Body of pancreas (tissue), 2 donors: ENCODE measurements around the gene RSPH10B. TPM values are rescaled to one million over a fixed set of nuclear protein-coding genes. Genes with fewer than 3 reads are reported as not detected.

Experiments used
- small RNA-seq: library from RNA; depleted of rRNA; stranded (forward); fragments of <200 nt; gene quantifications from one replicate; pipeline ENCODE3, GENCODE V24; 2016
- total RNA-seq, 2 donors: library from RNA; depleted of rRNA; stranded (reverse); fragments of >200 nt; gene quantifications; one replicate each; pipeline ENCODE4 v1.1.0, GENCODE V29; 2016

Gene RSPH10B
- total RNA-seq, 2 donors from 2014 or later: not detected

Small RNA genes within 50 kb of the gene (small RNA-seq; reads per million reads assigned to genes)
- gene RF00019 (not detected), gene SNORA80D (not detected)

Other genes starting within 250 kb of the RSPH10B start
- 10 to 100 TPM; 17.4 to 31.6 TPM for gene RNF216, start 189.0 kb downstream of the RSPH10B start, total RNA-seq
- gene OCM, start 89.9 kb downstream of the RSPH10B start, total RNA-seq: not detected
- 10 to 100 TPM; 16.5 to 43.8 TPM for gene CCZ1, start 72.0 kb downstream of the RSPH10B start, total RNA-seq
- gene PMS2, start 38.4 kb upstream of the RSPH10B start, total RNA-seq: 1 to 10 TPM; 6.2 to 6.6 TPM
- gene AIMP2, start 38.6 kb upstream of the RSPH10B start, total RNA-seq: 10 to 100 TPM; 10.9 to 15.2 TPM
- not detected for gene ANKRD61, start 60.7 kb upstream of the RSPH10B start, total RNA-seq
- 100 to 1,000 TPM in 1 of 2 donors, 10 to 100 TPM in 1; 53.2 to 239 TPM for gene EIF2AK1, start 88.5 kb upstream of the RSPH10B start, total RNA-seq
- gene USP42, start 134.3 kb upstream of the RSPH10B start, total RNA-seq: 1 to 10 TPM; 7.8 to 9.9 TPM